ENCODE results near the gene AFF1.
"Not testable (repeated sequence)": the region's sequence is repeated elsewhere in the genome, so short reads cannot be mapped to it uniquely, and the experiment has no call there.

GRCh38 chr4:87012954-87013308 lies 78.1 kb downstream of the AFF1 start:
- TF ChIP-seq, protein P1, sequence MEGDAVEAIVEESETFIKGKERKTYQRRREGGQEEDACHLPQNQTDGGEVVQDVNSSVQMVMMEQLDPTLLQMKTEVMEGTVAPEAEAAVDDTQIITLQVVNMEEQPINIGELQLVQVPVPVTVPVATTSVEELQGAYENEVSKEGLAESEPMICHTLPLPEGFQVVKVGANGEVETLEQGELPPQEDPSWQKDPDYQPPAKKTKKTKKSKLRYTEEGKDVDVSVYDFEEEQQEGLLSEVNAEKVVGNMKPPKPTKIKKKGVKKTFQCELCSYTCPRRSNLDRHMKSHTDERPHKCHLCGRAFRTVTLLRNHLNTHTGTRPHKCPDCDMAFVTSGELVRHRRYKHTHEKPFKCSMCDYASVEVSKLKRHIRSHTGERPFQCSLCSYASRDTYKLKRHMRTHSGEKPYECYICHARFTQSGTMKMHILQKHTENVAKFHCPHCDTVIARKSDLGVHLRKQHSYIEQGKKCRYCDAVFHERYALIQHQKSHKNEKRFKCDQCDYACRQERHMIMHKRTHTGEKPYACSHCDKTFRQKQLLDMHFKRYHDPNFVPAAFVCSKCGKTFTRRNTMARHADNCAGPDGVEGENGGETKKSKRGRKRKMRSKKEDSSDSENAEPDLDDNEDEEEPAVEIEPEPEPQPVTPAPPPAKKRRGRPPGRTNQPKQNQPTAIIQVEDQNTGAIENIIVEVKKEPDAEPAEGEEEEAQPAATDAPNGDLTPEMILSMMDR (IDR thresholded peaks at IDR 0.05): not testable (repeated sequence)
- TF ChIP-seq POLR2AphosphoS5, EP300 (IDR thresholded peaks at IDR 0.05): not testable (repeated sequence)
